ENCODE measurements around the gene KLHL11. TPM values are rescaled to one million over a fixed set of nuclear protein-coding genes. Genes with fewer than 3 reads are reported as not detected.

KLHL11 gene
- total and polyA plus RNA-seq, 10 of the 15 experiments (the other 5 are each of a cell fraction or from before 2014, with no cell fraction given) = 0.07 to 17.2 (median 10.1) TPM

DNA sequence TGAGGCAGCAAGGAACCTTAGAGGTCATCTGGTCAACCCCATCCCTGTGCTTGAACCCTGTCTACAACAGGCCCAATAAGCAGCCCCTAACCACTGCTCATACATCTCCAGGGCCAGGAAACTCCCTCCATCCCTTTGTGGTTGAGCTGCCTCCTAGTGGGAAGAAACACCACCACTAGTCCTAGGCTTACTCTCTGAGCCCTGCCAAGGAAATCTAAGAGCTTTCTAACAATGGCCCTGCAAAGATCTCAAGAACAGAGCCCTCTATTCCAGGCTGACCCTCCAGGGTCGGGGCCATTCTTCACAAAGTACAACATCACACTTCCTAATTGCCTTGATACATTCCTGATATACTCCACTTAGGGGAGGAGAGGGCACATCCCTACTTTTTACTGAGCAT, 47.7 kb upstream of the KLHL11 start (continued):
- TF ChIP-seq LARP7 (IDR thresholded peaks at IDR 0.05) (no peak), BRCA1 (IDR thresholded peaks at IDR 0.05; ENCODE audit: low read depth, low read length) (no peak), SKIL (IDR thresholded peaks at IDR 0.05; ENCODE audit: low read depth, poor library complexity, severe bottlenecking) (no peak), IKZF1 (conservative IDR thresholded peaks at IDR 0.05) (no peak)

DNA sequence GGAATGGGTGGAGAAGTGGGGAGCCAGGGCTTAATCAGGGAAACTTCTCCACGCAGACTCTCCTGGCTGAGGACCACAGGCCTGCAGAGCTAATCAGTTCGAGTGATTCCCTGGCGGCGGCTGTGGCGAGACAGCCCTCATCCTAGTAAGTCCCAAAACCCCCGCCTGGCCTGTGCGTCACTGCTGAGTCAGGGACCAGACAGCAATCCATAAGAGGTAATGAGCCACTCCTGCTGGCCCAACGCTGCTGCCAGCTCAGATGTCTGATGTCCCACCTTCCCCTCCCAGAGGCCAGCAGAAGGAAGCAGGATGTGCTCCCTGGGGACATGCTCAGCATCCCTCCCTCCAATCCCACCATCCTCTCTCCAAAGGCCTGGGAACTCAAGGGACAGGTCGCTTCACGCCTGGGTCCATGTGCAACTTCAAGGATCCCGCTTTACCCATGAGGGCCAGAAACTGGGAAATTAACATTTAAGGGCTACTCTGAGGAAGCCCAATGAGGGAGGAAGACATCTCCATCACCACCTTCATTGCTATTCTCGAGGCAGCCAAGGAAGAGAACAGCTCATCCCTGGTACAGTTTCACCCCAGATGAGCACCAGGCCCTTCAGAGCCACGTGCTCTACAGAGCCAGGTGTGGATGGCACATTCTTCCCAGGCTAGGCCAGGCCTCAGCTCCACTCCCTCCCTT, 45.6 kb upstream of the KLHL11 start:
- in situ Hi-C loops (cut with MboI) = no loop called here
- H4K20me1 ChIP-seq (ENCODE audit: control insufficient read depth, insufficient read depth) = peaks cover 5% of the 10 kb centered on the region; the same call in 1 of the 2 replicates
- no peaks in the 10 kb centered on the region for H3K27me3 ChIP-seq (replicated peaks in 1 of 2; ENCODE audit: control insufficient read depth in 2 of 2, insufficient read depth in 2 of 2, low read length in 1 of 2)
- SMC1A ChIA-PET (ENCODE audit: uncharacterized antibody, unreplicated experiment) = interaction anchor here (0.5 kb wide), 1 partner anchor 16 kb away, joined by 3 read pairs; no protein-coding TSS in a partner anchor
- DNase-seq (ENCODE audit: low read depth, low spot score) (no peak), FAIRE-seq (no peak), ATAC-seq (no peak)
- RAD21 ChIA-PET (ENCODE audit: unreplicated experiment) = interaction anchor here (1.4 kb wide), 1 partner anchor 49 kb away, joined by 3 read pairs; no protein-coding TSS in a partner anchor
- CTCF ChIA-PET = interaction anchor here (0.7 kb wide), 1 partner anchor 215 kb away, joined by 3 read pairs; no protein-coding TSS in a partner anchor
- peaks cover 29% of the 10 kb centered on the region for H3K79me2 ChIP-seq (ENCODE audit: control insufficient read depth, insufficient read depth, low read length)
- H3K27ac ChIP-seq (ENCODE audit: control insufficient read depth, insufficient read depth) = no peak overlapping the region
- H3K4me3 ChIP-seq = no peak overlapping the region
- intact Hi-C loops (cut with micrococcal nuclease; ENCODE audit: unreplicated experiment) = no loop called here
- TSS peak; percentile 1 for BruUV-seq (replicated peaks)
- no peak for TF ChIP-seq ZZZ3 (IDR thresholded peaks at IDR 0.05; ENCODE audit: control insufficient read depth, insufficient read length, low read depth)
- TF ChIP-seq DPF2 (IDR thresholded peaks at IDR 0.05) = no peak
- TF ChIP-seq E4F1 (IDR thresholded peaks at IDR 0.05; ENCODE audit: borderline replicate concordance, partially characterized antibody) = no peak
- no peak for TF ChIP-seq ZNF622 (IDR thresholded peaks at IDR 0.05)
- TF ChIP-seq TCF7 (IDR thresholded peaks at IDR 0.05; ENCODE audit: borderline replicate concordance) = no peak
- TF ChIP-seq ESRRA (IDR thresholded peaks at IDR 0.05; ENCODE audit: low read length) = no peak
- TF ChIP-seq PKNOX1 (IDR thresholded peaks at IDR 0.05) = no peak
- no peak for TF ChIP-seq ZBED1 (IDR thresholded peaks at IDR 0.05; ENCODE audit: borderline replicate concordance)
- no peak for TF ChIP-seq SMARCA5 (IDR thresholded peaks at IDR 0.05)
- TF ChIP-seq ZNF384 (IDR thresholded peaks at IDR 0.05; ENCODE audit: borderline replicate concordance, low read depth, low read length) = no peak
- TF ChIP-seq MXI1 (IDR thresholded peaks at IDR 0.05; ENCODE audit: low read depth, low read length) = no peak
- TF ChIP-seq WRNIP1 (IDR thresholded peaks at IDR 0.05; ENCODE audit: borderline replicate concordance, low read depth, low read length) = no peak
- TF ChIP-seq MEF2A (IDR thresholded peaks at IDR 0.05; ENCODE audit: insufficient read depth, low read depth, low read length) = no peak
- no peak for TF ChIP-seq ZSCAN29 (IDR thresholded peaks at IDR 0.05)
- POLR2A ChIA-PET = interaction anchor here (0.6 to 1.4 kb wide), 4 partner anchors 18 to 1717 kb away, joined by 3 to 7 read pairs (median 4); partner anchors contain the start of genes KLHL11 and ODAD4
- peaks cover 39 to 41% of the 10 kb centered on the region in 2 experiments for H3K36me3 ChIP-seq (ENCODE audit: control insufficient read depth in 2 of 2, insufficient read depth in 2 of 2, low read length in 1 of 2)
- peaks cover 6% of the 10 kb centered on the region; the same call in 1 of the 2 replicates for H3K4me1 ChIP-seq (ENCODE audit: control insufficient read depth, insufficient read depth, low read length)
- WGBS (ENCODE audit: insufficient coverage, insufficient replicate concordance, low lambda C conversion rate, missing lambda C conversion rate) = 84% methylated on average over 13 of the region's 13 CpGs
- H2AFZ ChIP-seq (ENCODE audit: control insufficient read depth, low read depth, low read length) = no peak overlapping the region
- H3K9me3 ChIP-seq (replicated peaks; ENCODE audit: control insufficient read depth, insufficient read depth, low read length) = no peaks in the 10 kb centered on the region
- H3K4me2 ChIP-seq (ENCODE audit: control insufficient read depth, insufficient read depth) = no peak overlapping the region
- H3K9ac ChIP-seq (ENCODE audit: control insufficient read depth, insufficient read depth, low read length) = no peak overlapping the region
